IPS-NIHi7 (cell line): ENCODE results near the gene ABCC2.
"Not testable (repeated sequence)": the region's sequence is repeated elsewhere in the genome, so short reads cannot be mapped to it uniquely, and the experiment has no call there.

Experiments used
- DNase-seq: peaks from one replicate; pipeline ENCODE4 v3.0.0; 2012; ENCODE audit warnings: mixed read lengths; ENCODE audit errors: extremely low spot score

The ABCC2 gene

GRCh38 chr10:99808270-99808669 is 25.8 kb downstream of the ABCC2 start:
- DNase-seq, result no peak

DNA sequence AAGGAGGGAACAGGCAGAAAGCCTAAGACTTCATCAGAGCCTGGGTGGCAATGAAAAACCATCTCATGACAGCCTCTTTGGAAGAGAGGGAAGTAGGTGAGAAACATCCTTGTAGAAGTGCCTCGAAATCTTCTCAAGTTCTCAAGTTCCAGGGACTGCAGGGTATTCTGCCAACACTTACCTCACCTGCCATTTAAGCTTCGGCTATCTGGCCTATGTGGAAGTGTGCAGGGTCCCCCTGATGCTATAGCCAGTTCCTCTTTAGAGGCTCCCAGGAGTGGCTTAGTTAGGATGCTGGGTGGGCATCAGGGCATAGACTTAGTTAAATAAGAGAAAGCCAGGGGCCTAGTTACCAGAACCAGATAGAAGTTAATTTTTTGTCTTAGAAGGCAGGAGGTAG is 27.0 kb downstream of the ABCC2 start:
- DNase-seq, result no peak

DNA sequence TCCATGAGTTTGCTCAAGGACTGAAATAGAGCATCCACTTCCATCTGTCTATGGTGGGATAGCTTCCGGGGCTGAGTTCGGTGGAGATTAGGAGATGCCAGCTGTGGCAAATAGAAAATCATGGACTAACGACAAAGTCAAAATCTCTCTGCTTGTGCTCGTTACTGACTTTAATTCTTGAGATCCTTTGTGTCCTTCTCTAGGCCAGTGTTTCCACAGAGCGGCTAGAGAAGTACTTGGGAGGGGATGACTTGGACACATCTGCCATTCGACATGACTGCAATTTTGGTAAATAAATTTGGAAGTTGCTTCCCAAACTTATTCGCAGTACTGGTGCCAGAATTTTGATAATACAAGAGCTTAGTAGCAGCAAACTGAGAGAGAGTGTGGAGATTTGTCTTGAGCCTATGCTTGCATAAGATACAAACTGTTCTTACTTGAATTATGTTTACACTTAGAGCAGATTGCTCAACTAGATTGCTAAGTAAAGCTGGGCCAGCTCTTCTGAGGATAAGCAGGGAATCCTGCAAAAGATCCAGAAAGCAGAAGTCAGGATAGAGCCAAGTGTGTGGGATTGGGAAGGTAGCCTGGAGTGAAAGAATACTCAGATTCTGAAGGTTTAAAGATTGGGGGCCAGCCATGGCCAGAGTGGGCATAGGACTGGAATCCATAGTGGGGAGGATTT is 27.6 kb downstream of the ABCC2 start:
- no peak for DNase-seq

DNA sequence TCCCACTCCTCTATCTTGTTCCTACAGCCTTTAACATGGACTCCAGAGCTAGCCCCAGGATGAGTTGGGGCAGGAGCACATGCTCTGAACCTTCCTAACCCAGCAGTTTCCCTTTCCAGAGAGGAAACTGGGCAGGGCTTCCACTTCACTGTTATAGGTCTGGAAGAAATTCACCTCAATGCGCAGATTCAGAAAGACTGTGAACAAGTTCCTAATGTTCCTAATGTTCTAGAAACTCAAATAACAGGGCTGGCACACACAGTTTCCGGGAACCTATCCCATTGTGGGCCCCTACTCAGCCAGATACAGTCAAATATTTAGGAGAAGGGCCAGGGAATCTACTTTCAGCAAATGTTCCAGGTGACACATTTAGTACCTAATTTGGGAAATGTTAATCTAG is 29.7 kb downstream of the ABCC2 start:
- no peak for DNase-seq

DNA sequence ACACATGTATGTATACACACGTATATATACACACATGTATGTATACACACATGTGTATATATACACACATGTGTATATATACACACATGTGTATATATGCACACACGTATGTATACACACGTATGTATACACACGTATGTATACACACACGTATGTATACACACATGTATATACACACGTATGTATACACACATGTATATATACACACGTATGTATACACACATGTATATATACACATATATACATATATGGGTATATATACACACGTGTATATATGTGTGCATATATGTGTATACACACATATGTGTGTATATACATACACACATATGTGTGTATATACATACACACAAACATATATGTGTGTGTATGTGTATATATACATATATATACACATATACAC is 31.7 kb downstream of the ABCC2 start:
- no peak for DNase-seq

DNA sequence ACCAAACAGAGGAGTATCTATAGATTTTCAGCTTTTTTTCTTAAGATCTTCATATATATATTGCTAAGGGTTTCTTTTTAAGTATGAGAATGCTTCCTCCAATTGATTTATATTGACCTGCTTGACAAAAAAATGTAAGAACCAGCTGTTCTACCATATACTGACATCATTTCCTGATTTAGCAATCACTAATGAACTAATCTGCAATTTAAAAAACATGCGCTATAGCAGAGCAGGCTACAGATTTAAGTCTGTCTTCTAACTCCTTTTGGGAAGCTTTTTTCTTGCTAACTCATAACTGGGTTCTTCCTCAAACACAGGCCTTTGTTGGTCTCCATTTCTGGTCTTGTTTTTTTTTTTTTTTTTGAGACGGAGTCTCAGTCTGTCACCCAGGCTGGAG is 33.2 kb downstream of the ABCC2 start:
- DNase-seq, result no peak

- DNase-seq, result no peak
Measured at GRCh38 chr10:99827936-99828335, 45.5 kb downstream of the ABCC2 start.

GRCh38 chr10:99828464-99828863 is 46.0 kb downstream of the ABCC2 start:
- DNase-seq, result no peak

GRCh38 chr10:99832439-99832838 is 50.0 kb downstream of the ABCC2 start:
- no peak for DNase-seq

GRCh38 chr10:99834410-99834809 is 52.0 kb downstream of the ABCC2 start:
- no peak for DNase-seq

- no peak for DNase-seq
Measured at GRCh38 chr10:99835947-99836346, 53.5 kb downstream of the ABCC2 start.

DNA sequence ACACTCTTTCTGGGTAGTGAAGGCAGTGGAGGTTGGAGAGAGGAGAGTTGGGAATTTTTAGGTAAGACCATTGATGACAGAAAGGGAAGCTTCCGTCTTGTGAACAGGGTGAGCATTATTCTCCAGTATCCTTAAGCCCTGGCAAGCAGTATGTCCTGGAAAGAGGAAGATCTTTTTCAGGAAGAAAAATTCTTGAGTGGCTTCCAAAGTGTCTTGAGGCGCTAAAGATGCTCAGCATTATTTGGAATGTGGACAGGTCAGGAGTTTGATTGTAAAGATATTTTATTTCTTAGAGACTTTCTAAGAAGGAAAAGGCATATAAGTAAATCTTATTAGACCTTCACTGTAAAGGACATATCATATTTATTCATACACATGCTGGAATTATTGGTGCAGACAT is 54.3 kb downstream of the ABCC2 start:
- no peak for DNase-seq

DNA sequence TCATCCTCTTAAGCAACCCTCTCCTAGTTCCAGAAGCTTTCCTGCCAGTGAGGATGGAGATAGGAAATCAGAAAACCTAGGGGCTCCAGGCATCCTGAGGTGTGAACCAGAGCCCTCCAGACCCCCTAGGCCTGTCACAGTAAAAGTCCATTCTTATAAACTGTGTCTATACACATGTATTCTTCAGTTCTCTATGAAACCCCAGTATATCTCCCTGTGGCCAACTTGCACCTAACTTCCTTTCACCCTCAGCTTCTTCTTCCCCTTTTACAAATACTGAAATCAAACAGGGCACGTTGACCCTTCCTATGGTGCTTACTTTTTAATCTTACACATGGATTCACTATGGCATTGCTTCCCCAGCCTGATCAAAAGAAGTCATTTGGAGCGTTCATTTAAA is 58.4 kb downstream of the ABCC2 start:
- not testable (repeated sequence) for DNase-seq

GRCh38 chr10:99841746-99842145 is 59.3 kb downstream of the ABCC2 start:
- DNase-seq, result no peak

DNA sequence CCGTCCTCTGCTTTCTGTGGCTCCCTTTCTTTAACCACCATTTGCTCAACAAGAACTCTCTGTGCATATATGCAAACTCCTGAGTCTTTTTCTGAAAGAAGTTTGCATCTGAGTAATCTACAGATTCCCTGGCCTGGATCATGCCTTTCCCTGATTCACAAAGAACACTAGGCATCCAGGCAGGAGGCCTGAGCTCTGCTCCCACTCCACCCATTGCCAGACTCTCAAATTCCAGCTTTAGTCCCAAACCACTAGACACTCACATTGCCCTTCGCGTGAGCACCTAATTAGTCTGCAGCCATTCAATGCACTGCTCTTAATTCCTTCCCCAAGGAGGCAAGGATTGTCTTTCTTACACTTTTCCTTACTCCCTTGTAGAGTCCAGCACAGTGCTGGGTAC is 60.9 kb downstream of the ABCC2 start:
- no peak for DNase-seq

GRCh38 chr10:99844433-99844955 is 62.1 kb downstream of the ABCC2 start:
- peak; percentile 6 for DNase-seq

- peak; percentile 71 for DNase-seq
Measured at GRCh38 chr10:99845837-99846382, 63.5 kb downstream of the ABCC2 start.

DNA sequence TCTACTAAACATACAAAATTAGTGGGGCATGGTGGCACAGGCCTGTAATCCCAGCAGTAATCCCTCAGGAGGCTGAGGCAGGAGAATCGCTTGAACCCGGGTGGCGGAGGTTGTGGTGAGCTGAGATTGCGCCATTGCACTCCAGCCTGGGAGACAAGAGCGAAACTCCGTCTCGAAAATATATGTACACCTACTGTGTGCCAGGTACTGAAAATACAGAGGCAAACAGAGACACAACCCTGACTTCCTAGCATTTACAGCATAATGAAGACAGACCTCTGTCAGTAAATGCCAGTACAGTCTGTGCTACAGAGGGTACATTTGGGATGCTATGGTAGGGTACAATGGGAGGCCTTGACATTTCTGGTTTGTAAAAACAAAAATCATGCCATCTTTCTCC is 66.6 kb downstream of the ABCC2 start:
- peak; percentile 1 for DNase-seq

GRCh38 chr10:99849536-99849935 is 67.1 kb downstream of the ABCC2 start:
- peak; percentile 6 for DNase-seq

- DNase-seq, result peak; percentile 35
Measured at GRCh38 chr10:99850021-99850766, 67.8 kb downstream of the ABCC2 start.

GRCh38 chr10:99850767-99851340 is 68.4 kb downstream of the ABCC2 start:
- DNase-seq, result peak; percentile 2

DNA sequence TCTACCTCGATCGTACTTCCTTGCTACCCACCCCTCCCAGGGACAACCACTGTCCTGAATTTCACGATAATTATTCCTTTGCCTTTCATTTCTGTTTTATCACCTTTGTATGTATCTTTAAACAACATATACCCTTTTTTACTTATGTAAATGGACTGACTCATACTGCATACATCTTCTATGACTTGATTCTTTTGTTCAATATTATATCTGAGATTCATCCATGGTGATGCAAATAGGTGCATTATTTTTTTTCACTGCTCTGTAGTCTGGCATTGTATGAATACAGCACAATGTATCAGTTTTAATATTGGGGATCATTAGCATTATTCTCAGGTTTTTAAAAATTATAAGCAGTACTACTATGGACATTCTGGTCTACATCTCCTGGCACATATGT is 69.4 kb downstream of the ABCC2 start:
- no peak for DNase-seq
